Thyroid gland (tissue), 4 donors: Measurements from ENCODE around the gene GPAM.

ENCODE experiments used
- CTCF ChIP-seq, 6 experiments: fragments of 200-600 bp in 3 of 6; fragments of 450-650 bp in 3 of 6; sonication (generic) in 3 of 6; IDR thresholded peaks; one replicate each; pipeline ENCODE4 v1.5.1; 2016 to 2019; ENCODE audit warnings: antibody characterized with exemption in 6 of 6, mild to moderate bottlenecking in 2 of 6, inconsistent platforms in 1 of 6, moderate library complexity in 1 of 6
- POLR2A ChIP-seq, 2 donors: fragments of 450-650 bp; IDR thresholded peaks; one replicate each; pipeline ENCODE4 v1.6.1; 2017; ENCODE audit warnings: antibody characterized with exemption in 2 of 2, mild to moderate bottlenecking in 2 of 2, moderate library complexity in 1 of 2

DNA sequence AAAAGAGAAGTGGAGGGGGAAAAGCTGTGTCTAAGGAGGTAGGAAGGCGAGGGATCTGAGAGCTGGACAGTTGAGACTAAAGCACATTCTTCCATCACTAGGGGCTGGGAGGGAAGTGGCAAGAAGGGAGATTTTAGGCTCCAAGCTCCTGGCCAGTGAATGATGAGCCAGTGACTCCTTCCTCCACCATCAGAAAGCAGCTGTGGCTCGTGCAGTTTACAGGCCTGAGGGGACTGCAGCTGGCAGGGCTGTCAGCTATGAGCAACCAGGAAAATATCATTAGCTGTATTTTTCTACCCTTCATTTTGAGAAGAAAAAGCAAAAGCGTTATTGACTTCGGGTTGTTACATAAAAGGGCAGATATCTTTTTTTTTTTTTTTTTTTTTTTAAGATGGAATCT lies 60.7 kb downstream of the GPAM start:
- TF ChIP-seq CTCF (IDR thresholded peaks at IDR 0.05) (no peak), POLR2A (IDR thresholded peaks at IDR 0.05) (no peak)
